Right ventricle myocardium inferior (tissue), 1 donor: ENCODE data around the gene RFPL3. TPM values are rescaled to one million over a fixed set of nuclear protein-coding genes. Genes with fewer than 3 reads are reported as not detected.
A peak's percentile ranks its signal among the peaks of the same experiment; 100 is the strongest.
"Not testable (repeated sequence)": the region's sequence is repeated elsewhere in the genome, so short reads cannot be mapped to it uniquely, and the experiment has no call there.

ENCODE experiments used
- ATAC-seq: fragments of 200-7000 bp; cut with Tn5 transposase; one replicate; pipeline ENCODE4 v1.9.1; 2020; ENCODE audit warnings: mild to moderate bottlenecking, moderate library complexity
- DNase-seq: peaks from one replicate; pipeline ENCODE4 v3.0.0; 2021; ENCODE audit errors: missing footprints
- intact Hi-C: fragments of 100-400 bp; cut with DNase I; formaldehyde crosslinking; loops from one replicate; pipeline ENCODE4 v1.11.0; 2022
- long read RNA-seq: library from polyadenylated mRNA; unstranded; transcript quantifications from one replicate; pipeline ENCODE4 v2.0.0, GENCODE V29; 2021
- total RNA-seq: library from RNA; stranded (reverse); fragmentation: NEBNext Ultra II Directional; extraction: Animal tissue kit (Norgen Biotek cat#: 25700); gene quantifications from one replicate; pipeline ENCODE4 v1.2.1, GENCODE V29; 2021
- donor health status: DM: no; HTN: yes; CAD: no; lungs with severe emphysema.

Gene RFPL3
- total RNA-seq, result not detected
- long read RNA-seq, result 0 reads

DNA sequence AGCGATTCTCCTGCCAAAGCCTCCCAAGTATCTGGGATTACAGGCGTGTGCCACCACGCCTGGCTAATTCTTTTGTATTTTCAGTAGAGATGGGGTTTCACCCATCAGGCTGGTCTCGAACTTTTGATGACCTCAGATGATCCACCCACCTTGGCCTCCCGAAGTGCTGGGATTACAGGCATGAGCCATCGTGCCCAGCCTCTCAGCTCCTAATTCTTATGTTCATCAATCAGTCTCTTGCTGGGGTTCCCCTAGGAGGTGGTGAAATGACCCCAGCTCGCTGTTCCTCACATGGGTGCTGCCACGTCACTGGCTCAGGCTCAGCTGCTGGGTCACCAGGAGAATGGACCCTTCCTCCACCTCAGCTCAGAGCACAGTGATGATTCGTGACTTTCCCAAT is at the start of gene RFPL3:
Gene RFPL3 (plus strand): TSS at position 301 of the 400 bp plus-strand sequence. CDS start 205 bp downstream, outside the sequence.
- intact Hi-C loops, ATAC-seq, DNase-seq: not testable (repeated sequence)

DNA sequence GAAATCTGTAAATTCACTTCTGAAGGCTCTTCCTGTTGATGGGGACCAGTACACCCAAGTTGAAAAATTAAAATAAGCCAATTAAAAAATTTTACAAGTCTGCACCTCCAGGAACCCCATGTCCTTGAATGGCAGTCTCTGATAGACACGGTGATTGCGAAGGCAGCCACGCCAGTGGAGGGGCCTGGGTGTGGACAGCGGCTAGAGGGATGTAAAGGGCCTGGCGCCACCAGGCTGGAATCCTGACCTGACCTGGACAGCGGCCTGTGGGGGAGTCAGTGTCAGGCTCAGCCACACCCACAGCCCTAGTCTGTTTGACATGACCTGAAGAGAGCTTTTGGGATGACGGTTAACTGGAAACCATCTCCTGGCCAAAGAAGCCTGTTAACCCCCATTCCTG is 49.5 kb upstream of the RFPL3 start:
- DNase-seq (peak; percentile 43), ATAC-seq (no peak)
- intact Hi-C loops, result no loop called here

DNA sequence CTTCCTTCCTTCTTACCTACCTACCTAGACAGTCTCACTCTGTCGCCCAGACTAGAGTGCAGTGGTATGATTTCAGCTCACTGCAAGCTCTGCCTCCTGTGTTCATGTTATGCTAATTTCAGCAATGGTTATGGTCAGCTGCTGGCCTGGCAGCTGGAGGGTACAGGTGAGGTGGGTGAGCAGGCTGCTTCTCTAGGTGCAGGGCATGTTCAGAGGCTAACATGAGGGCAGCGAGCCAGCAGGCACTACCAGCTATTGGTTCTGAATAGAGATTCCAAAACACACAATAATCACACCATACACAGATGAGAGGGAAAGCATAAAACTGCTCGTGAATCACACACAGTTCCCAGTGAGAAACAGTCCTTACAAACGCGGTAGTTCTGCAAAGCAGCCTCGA is 48.7 kb upstream of the RFPL3 start:
- ATAC-seq (no peak), DNase-seq (peak; percentile 26)
- intact Hi-C loops, result no loop called here

DNA sequence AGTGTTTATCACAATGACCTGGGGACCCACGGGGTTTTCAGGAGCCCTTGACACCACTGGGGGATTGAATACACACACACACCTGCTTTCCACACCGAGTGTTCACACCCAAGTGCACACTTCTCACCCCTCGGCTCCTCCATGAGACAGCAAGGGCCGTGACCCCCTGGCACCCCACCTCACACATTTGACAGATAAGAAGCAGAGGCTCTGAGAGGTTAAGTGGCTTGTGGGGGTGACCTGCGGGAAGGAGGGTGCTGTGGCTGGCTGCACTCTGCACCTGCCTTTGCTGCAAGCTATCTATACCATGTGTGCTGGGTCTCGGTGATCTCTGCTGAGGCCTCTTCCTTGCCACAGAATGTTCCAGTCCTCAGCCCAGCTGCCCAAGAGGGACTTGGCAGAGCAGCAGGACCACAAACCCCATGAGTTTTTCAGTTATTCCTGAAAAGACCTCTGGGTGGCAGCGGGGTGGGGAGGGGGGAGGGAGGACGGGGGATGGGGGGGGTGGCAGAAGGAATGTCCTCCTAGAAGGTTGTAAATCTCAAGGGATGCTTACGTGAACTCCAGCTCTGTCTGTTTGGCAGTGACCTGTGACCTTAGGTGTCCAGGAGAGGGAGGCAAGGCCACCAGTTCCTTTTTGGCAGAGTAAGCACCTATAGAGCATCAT is 47.9 kb upstream of the RFPL3 start:
- no peak for ATAC-seq
- intact Hi-C loops, result no loop called here
- peak; percentile 11 for DNase-seq

DNA sequence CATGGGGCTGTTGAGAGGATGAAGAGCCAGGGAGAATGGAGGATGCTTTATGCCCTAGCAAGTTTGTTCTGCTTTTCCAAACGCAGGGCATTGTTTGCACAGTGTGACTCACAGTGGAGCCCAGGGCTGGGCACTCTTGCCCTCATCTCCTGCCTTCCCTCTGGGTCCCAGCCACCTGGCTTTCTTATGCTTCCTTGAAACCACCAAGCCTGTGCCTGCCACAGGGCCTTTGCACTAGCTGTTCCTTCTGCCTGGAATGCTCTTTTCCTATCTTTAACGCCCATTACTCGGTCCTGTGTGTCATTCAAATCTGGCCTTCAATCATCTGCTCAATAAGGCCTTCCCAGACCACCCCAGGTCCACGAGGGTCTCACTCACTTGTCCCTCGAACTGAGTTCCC is 46.9 kb upstream of the RFPL3 start:
- peak; percentile 27 for DNase-seq
- no peak for ATAC-seq
- intact Hi-C loops, result no loop called here

DNA sequence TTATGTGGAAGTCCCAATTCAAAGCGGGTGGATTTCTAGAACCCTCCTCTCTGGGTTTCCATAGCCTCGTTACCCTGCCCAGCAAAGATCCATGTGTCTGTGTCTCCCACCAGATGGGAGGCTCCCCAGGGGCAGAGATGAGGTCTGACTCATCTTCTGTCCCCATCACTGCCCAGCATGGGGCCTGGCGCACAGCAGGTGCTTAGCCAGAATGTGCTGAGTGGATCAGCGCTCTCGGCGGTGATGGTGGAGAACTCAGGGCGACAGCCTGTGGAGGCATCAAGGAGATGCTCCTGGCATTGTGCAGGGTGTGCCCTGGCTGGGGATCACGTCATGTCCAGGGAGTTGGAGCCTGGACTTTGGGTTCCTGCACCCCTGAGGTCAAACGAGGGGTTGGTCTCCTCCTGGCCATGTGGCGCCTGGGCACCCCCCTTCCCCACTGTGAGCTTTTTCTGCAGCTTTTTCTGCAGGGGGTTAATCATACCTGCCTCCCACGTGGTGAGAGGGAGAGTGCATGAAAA is 46.1 kb upstream of the RFPL3 start:
- intact Hi-C loops, result no loop called here
- ATAC-seq (no peak), DNase-seq (peak; percentile 11)

DNA sequence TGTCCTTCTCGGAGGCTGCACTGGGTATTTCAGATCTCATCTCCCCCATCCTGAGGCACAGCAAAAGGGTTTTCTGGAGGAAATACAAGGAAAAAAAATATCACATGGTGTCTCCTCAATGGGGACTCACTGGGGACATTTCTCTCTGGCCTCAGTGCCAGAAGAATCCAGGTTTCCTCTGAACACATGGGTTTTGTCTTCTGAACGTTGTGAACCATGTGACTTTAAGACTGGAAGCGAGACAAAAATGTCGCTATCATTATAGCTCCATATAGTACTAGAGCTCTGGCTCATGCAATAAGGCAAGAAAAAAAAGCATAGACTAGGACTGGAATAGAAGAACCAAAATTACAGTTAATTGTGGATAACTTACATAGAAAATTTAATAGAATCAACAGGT is 44.9 kb upstream of the RFPL3 start:
- ATAC-seq, result no peak
- no peak for DNase-seq
- intact Hi-C loops, result no loop called here

DNA sequence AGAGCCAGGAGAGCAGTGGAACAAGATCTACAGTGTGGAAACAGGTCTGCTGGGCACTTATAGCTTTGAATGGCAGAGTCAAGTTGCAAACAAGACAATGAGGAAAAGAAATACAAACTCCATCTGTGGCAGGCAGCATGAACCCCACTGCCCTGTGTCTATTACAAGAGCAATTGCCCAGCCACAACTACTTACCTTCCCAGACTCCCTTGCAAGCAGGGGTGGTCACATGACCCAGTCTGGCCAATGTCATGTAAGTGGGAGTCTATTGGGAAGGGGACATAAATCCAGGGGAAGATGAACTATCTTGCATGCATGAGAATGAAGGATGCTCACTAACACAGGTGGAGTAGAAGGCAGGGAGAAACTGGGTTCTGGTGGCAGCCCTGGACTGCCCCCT is 44.1 kb upstream of the RFPL3 start:
- intact Hi-C loops, result no loop called here
- DNase-seq, result no peak
- ATAC-seq, result no peak

DNA sequence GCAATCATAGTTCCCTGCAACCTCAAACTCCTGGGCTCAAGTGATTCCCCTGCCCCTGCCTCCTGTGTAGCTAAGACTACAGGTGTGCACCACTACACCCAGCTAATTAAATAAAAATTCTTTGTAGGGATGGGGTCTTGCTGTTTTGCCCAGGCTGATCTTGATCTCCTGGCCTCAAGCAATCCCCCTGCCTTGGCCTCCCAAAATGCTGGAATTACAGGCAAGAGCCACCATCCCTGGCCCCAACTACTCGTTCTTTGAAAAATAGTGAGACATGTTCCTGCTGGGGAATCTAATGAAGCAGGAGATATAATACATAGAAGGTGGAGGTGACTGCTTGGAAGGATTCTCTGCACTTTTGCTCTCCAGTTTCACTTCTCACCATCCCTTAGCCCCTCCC is 40.1 kb upstream of the RFPL3 start:
- no peak for ATAC-seq
- no peak for DNase-seq
- intact Hi-C loops, result no loop called here

DNA sequence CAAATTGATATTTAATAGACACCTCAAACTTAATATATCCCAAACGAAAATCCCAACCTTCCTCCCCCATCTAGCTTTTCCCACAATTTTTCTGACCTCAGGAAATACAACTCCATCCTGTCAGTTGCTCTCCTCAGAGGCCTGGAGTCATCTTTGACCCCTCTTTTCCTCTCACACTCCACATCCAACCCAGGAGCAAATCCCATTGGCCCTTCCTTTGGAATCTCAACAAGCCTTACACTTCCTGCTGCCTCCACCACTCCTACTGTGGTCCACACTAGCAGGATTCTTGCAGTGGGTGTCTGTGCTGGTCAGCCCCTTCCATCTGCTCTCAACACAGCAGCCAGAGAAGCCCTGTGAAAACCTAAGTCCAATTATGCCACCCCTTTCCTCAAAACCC is 39.3 kb upstream of the RFPL3 start:
- ATAC-seq (no peak), DNase-seq (no peak)
- intact Hi-C loops, result no loop called here

DNA sequence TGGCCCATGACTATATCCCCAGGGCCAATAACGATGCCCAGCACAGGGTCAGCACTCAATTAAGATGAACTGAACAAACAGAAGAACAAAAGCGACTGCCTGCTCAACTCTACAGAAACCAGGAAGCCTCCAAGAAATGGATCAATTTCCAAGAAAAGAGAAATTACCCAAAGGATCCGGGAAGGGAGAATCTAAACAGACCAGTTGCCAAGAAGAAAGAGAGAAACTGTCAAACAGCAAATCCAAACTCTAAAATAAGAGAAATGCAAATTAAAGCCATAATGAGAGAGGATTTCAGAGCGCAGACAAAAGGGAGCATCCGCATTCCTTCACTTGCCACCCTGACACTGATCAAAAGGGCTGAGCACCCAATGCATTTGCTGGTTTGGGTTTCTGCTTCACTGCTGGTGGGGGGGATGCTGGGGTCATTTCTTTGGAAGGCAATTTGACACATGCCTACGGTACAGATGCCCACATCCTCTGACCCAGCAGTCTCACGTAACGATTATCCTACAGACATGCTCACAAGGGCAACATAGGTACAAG is 37.7 kb upstream of the RFPL3 start:
- DNase-seq (no peak), ATAC-seq (no peak)
- intact Hi-C loops, result no loop called here

DNA sequence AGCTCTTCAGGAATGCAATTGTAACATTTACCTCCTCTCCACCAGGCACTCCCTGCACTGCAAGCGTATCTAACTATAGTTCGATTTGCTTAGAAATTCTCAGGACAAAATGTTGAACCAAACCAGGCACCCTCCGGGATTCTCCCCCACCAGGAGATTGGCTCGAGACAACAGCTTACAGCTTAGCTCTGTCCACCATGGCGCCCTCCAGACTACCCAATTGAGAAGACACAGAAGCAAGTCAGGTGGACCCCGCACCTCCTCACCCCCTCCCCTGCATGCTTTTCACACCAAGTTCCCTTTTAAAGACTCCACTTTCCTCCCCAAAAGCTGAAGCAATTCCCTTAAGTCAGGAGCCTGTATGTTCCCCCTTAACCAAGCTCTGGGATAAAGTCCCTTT is 34.7 kb upstream of the RFPL3 start:
- ATAC-seq, result no peak
- intact Hi-C loops, result no loop called here
- DNase-seq, result peak; percentile 7

DNA sequence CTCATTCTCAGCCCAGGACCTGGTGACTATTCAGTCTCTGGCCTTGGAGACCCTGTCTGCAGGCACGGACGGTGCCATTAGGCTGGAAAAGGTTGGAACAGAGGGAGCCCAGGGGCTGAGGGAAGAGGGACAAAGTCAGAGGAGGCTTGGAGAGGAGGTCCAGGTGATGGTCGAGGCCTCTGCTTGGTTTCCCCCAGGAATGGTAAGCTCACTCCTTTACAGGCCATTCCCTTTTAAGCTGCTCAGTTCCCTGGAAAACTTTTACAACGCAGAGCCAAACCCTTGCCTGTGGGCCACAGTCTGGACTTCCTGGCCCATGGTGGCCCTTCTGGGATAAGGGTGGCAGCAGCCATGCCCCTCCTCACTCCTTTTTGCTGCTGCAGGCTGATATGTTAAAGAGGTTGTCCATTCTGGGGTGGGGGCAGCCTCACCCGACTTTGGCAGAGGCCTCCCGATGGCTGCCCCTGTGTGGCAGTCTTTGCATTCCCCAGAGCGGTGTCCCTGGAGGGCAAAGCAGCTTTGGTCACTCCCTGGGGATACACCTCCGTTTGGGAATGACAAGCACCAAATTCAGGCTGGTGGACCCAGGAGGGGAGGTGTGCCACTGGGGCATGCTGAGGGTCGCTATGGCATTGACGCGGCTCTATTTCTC is 34.0 kb upstream of the RFPL3 start:
- intact Hi-C loops, result no loop called here
- ATAC-seq, result no peak
- DNase-seq, result peak; percentile 3

DNA sequence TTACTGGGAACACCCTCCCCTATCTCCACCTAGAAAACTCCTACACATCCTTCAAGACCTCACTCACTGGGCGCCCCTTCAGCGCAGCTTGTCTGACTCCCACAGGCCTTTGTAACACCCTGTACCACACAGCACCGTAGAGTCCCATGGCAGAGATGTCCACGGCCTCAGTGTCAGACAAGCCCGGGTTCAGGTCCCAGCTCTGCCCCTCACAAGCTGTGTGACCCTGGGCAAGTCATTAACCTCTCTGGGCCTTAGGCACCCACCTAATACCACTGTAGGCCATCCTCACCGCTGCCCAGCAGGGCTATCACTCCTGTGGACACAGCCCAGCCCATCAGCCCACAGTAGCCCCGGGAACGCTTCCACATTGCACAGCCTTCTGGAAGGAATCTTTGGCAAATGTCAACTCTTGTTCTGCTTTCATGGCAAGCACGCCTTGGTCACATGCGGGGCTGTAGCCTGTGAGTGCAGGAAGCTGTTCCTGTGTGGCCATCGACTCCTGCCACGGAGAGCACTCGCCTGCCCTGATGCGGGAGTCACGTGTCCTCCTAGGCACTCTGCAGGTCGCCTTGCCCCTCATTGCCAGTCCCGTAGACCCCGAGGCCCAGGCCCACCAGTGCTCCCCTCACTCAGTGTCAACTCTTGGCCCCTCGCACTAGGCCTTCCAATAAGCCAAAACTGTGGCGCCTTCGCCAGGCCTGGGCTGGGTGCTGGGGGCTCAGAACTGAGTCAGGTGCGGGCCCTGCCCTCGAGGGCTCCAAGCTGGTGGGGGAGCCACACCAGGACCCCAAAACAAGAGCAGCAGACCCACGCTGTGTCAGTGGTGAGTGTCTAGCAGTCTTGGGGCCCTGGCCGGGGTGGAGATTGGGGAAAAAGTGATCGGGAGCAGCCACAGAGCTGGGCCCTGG is 32.9 kb upstream of the RFPL3 start:
- ATAC-seq (no peak), DNase-seq (peak; percentile 27)
- intact Hi-C loops, result no loop called here

DNA sequence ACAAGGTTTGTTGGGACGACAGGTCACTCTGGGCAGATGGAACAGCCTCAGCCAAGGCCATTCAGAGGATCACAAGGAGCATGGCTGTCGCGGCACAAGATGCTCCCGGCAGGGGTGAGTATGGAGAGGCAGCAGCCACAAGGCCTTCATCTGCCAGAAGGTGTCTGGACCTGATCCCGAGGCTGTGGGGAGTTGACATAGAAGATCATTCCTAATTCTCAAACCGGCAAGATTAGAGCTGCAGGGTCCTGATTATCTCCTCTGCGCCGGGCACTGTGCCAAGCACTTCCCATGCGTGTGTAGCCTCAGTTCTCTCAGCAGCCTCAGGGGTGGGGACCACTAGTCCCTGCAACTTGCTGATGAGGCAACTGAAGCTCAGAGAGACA is 32.3 kb upstream of the RFPL3 start:
- intact Hi-C loops, result no loop called here
- ATAC-seq (no peak), DNase-seq (peak; percentile 27)

DNA sequence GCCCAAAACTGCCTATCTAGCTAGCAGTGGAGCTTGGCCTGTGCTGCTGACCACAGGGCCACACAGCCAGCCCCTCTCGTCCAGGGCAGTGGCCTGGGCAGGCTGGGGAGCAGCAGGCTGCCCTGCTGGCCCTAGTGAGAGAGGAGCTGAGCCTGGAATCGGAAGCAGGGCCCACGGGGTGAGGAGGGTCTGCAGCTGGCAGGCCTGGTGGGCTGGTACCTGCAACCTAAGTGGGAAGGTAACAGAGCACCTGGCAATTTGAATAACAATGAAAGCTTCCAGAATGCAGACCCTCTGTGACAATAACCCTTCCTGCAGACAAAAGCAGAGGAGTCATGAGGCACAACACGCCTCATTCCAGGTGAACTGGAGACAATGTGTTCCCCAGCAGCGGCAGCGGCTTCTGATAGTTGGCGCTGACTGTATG is 31.8 kb upstream of the RFPL3 start:
- intact Hi-C loops, result no loop called here
- peak; percentile 9 for DNase-seq
- ATAC-seq, result no peak

DNA sequence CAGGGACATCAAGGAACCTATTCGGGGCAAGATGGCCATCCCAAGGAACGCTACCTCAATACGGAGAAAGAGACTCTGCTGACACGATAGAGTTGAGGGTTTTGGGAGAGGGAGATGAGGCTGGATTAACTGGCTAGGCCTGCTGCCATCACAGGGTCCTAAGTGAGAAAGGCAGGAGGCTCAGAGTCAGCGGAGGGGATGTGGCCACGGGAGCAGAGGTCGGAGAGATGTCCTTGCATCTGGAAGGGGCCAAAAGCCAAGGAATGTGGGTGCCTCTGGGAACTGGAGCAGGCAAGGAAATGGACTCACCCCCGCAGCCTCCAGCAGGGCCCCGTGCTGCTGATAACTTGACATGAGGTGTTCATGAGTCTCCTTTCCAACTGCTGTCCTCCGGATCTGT is 31.0 kb upstream of the RFPL3 start:
- DNase-seq (peak; percentile 6), ATAC-seq (no peak)
- intact Hi-C loops, result no loop called here

DNA sequence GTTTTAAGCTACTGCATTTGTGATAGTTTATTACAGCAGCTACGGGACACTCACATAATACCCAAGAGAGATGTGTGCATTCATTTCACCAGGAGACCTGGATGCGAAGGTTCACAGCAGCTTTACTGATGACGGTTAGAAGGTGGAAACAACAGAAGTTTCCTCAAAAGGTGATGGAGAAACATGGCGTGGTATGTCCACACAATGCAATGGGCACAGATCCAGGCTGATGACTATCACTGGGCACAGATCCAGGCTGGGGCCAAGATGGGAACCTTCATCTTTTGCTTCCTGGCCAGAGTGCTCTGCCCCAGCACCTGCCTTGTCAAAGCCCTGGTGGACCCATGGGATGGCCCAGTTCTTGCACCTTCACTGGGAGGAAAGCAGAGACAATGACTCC is 30.6 kb upstream of the RFPL3 start:
- intact Hi-C loops, result no loop called here
- DNase-seq (peak; percentile 13), ATAC-seq (no peak)

DNA sequence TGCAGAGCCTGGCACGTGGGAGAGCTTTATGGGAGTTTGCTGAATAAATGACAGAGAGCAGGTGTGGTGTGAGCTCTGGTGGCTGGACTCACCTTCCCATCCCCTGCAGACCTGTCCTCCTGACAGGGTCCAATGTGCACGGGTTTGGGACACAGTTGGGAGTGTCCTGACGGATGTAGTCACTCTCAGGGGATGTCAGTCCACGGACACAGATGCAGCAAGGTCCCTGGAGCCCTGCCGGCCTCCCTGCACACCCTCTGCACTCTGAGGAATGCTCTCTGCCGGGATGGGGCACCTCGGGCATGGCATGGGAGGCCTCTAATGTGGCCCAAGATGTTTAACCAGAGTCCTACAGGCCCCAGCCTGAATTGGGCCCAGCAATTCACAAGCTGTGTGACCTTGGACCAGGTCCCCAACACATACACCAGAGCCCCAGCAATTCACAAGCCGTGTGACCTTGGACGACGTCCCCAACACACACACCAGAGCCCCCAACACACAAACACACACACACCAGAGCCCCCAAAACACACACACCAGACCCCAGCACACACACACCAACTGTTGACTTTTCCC is 30.0 kb upstream of the RFPL3 start:
- DNase-seq (peak; percentile 47), ATAC-seq (no peak)
- intact Hi-C loops, result no loop called here
